Measurements from ENCODE around the gene MBNL1. TPM values are rescaled to one million over a fixed set of nuclear protein-coding genes. Genes with fewer than 3 reads are reported as not detected.

The MBNL1 gene
- total RNA-seq, 1 experiment from 2014 or later = 68.6 TPM

DNA sequence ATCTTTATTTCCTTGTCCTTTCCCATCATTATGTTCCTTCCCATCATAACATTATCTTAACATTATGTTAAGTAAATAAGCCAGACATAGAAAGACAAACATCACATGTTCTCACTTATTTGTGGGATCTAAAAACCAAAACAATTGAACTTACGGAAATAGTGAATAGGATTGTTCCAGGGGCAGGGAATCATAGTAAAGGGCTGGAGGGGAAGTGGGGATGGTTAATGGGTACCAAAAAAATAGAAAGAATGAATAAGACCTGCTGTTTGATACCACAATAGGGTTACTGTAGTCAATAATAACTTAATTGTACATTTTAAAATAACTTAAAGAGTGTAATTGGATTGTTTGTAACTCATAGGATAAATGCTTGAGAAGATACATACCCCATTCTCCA lies 36.7 kb upstream of the MBNL1 start:
- no peaks in the 10 kb centered on the region for H3K9me3 ChIP-seq
- Mint-ChIP-seq H3K36me3 (ENCODE audit: insufficient read depth, unreplicated experiment) (no peaks in the 10 kb centered on the region), H3K9me3 (ENCODE audit: unreplicated experiment) (no peaks in the 10 kb centered on the region), H3K27ac (ENCODE audit: unreplicated experiment) (no peak overlapping the region), H3K27me3 (ENCODE audit: insufficient read depth, unreplicated experiment) (no peaks in the 10 kb centered on the region), H3K4me1 (ENCODE audit: low read depth, unreplicated experiment) (no peaks in the 10 kb centered on the region), H3K4me3 (ENCODE audit: unreplicated experiment) (no peak overlapping the region)
- intact Hi-C loops (cut with micrococcal nuclease; ENCODE audit: unreplicated experiment) = no loop called here
- no peak overlapping the region for H3K4me3 ChIP-seq (ENCODE audit: low read depth, low read length)
- no peak for DNase-seq
- POLR2A ChIA-PET = no interaction called here
- BruUV-seq (replicated peaks) = no TSS peak
- H3K36me3 ChIP-seq (ENCODE audit: control insufficient read depth, insufficient read depth, low read length) = no peaks in the 10 kb centered on the region
- no peaks in the 10 kb centered on the region for H3K4me1 ChIP-seq
- TF ChIP-seq, protein P1, sequence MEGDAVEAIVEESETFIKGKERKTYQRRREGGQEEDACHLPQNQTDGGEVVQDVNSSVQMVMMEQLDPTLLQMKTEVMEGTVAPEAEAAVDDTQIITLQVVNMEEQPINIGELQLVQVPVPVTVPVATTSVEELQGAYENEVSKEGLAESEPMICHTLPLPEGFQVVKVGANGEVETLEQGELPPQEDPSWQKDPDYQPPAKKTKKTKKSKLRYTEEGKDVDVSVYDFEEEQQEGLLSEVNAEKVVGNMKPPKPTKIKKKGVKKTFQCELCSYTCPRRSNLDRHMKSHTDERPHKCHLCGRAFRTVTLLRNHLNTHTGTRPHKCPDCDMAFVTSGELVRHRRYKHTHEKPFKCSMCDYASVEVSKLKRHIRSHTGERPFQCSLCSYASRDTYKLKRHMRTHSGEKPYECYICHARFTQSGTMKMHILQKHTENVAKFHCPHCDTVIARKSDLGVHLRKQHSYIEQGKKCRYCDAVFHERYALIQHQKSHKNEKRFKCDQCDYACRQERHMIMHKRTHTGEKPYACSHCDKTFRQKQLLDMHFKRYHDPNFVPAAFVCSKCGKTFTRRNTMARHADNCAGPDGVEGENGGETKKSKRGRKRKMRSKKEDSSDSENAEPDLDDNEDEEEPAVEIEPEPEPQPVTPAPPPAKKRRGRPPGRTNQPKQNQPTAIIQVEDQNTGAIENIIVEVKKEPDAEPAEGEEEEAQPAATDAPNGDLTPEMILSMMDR (IDR thresholded peaks at IDR 0.05; ENCODE audit: insufficient read depth in 1 of 2, low read depth in 1 of 2, low read length in 1 of 2, severe bottlenecking in 1 of 2, unreplicated experiment in 1 of 2) = no peak
- CTCF ChIA-PET = no interaction called here
- no peaks in the 10 kb centered on the region for H3K27me3 ChIP-seq (replicated peaks; ENCODE audit: control insufficient read depth, insufficient read depth, low read length)

- ChIA-PET CTCF (no interaction called here), POLR2A (no interaction called here)
- Histone ChIP-seq H3K9me3 (no peaks in the 10 kb centered on the region), H3K4me3 (ENCODE audit: low read depth, low read length) (no peak overlapping the region), H3K4me1 (no peaks in the 10 kb centered on the region), H3K36me3 (ENCODE audit: control insufficient read depth, insufficient read depth, low read length) (no peaks in the 10 kb centered on the region), H3K27me3 (replicated peaks; ENCODE audit: control insufficient read depth, insufficient read depth, low read length) (no peaks in the 10 kb centered on the region)
- H3K4me1 Mint-ChIP-seq (ENCODE audit: low read depth, unreplicated experiment) = no peaks in the 10 kb centered on the region
- H3K9me3 Mint-ChIP-seq (ENCODE audit: unreplicated experiment) = no peaks in the 10 kb centered on the region
- no peaks in the 10 kb centered on the region for H3K27me3 Mint-ChIP-seq (ENCODE audit: insufficient read depth, unreplicated experiment)
- H3K4me3 Mint-ChIP-seq (ENCODE audit: unreplicated experiment) = no peak overlapping the region
- intact Hi-C loops (cut with micrococcal nuclease; ENCODE audit: unreplicated experiment) = no loop called here
- BruUV-seq (replicated peaks) = no TSS peak
- no peak for DNase-seq
- no peak overlapping the region for H3K27ac Mint-ChIP-seq (ENCODE audit: unreplicated experiment)
- no peaks in the 10 kb centered on the region for H3K36me3 Mint-ChIP-seq (ENCODE audit: insufficient read depth, unreplicated experiment)
- TF ChIP-seq, protein P1 (IDR thresholded peaks at IDR 0.05; ENCODE audit: insufficient read depth in 1 of 2, low read depth in 1 of 2, low read length in 1 of 2, severe bottlenecking in 1 of 2, unreplicated experiment in 1 of 2) = no peak
Observed at GRCh38 chr3:152232679-152233078, 36.0 kb upstream of the MBNL1 start.

DNA sequence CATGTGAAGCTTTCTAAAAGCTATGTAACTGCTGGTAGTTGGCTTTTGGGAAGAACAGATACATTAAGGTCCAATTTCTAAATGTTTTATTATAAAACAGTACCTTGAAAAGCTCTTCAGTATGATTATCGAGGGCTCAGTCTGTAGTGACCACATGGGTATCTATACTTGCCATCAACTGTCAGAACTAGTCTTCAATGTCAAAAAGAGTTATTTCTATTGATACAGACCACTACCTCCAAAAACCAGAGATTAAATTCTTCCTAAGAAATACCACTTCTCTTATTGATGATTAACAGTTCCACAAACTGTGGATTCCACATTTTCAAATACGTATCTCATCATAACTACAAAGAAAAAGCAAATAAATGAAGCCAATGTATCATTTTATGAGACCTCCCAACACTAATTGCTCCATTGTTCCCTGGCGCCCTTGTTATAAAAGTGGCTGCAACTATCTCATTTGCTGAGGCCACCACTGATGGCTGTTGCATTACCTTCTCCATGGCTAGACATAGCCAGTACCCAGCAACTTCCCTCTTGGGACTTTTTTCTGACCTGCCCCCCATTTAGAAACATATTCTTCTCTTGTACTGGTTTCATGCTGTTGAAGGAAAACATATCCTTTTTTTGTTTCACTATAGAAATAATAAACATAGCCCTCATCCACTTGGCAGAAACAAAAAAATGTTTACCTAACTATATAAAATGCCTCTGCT lies 33.9 kb upstream of the MBNL1 start:
- H3K27me3 ChIP-seq (replicated peaks; ENCODE audit: control insufficient read depth, insufficient read depth, low read length) = no peaks in the 10 kb centered on the region
- H3K27me3 Mint-ChIP-seq (ENCODE audit: insufficient read depth, unreplicated experiment) = no peaks in the 10 kb centered on the region
- H3K4me1 ChIP-seq = no peaks in the 10 kb centered on the region
- no peaks in the 10 kb centered on the region for H3K9me3 Mint-ChIP-seq (ENCODE audit: unreplicated experiment)
- no peak overlapping the region for H3K27ac Mint-ChIP-seq (ENCODE audit: unreplicated experiment)
- BruUV-seq (replicated peaks) = no TSS peak
- no peaks in the 10 kb centered on the region for H3K36me3 ChIP-seq (ENCODE audit: control insufficient read depth, insufficient read depth, low read length)
- no peaks in the 10 kb centered on the region for H3K36me3 Mint-ChIP-seq (ENCODE audit: insufficient read depth, unreplicated experiment)
- no peak overlapping the region for H3K4me3 Mint-ChIP-seq (ENCODE audit: unreplicated experiment)
- H3K9me3 ChIP-seq = no peaks in the 10 kb centered on the region
- ChIA-PET POLR2A (no interaction called here), CTCF (no interaction called here)
- TF ChIP-seq, protein P1 (IDR thresholded peaks at IDR 0.05; ENCODE audit: insufficient read depth in 1 of 2, low read depth in 1 of 2, low read length in 1 of 2, severe bottlenecking in 1 of 2, unreplicated experiment in 1 of 2) = no peak
- H3K4me3 ChIP-seq (ENCODE audit: low read depth, low read length) = no peak overlapping the region
- DNase-seq = no peak
- intact Hi-C loops (cut with micrococcal nuclease; ENCODE audit: unreplicated experiment) = no loop called here
- H3K4me1 Mint-ChIP-seq (ENCODE audit: low read depth, unreplicated experiment) = no peaks in the 10 kb centered on the region

Data from Caco-2 (cell line).